Activated T-cell treated with anti-CD3 and anti-CD28 coated beads, Interleukin-2, amount 50 U/mL, for 48 hours (primary cell): Measurements from ENCODE around the gene POLR2B.
A peak's percentile ranks its signal among the peaks of the same experiment; 100 is the strongest.
"Not testable (repeated sequence)": the region's sequence is repeated elsewhere in the genome, so short reads cannot be mapped to it uniquely, and the experiment has no call there.

Source experiments
- DNase-seq, 2 experiments: peaks; one replicate each; pipeline ENCODE4 v3.0.0-alpha.2; 2020

The POLR2B gene

GRCh38 chr4:56990109-56990905 is 11.6 kb downstream of the POLR2B start:
- DNase-seq = no peak

GRCh38 chr4:56995525-56995924 is 16.8 kb downstream of the POLR2B start:
- no peak for DNase-seq

GRCh38 chr4:56999751-57000150 is 21.1 kb downstream of the POLR2B start:
- no peak for DNase-seq

GRCh38 chr4:57013543-57014120 is 34.9 kb downstream of the POLR2B start:
- DNase-seq = no peak

- no peak for DNase-seq
These were observed 40.3 kb downstream of the POLR2B start for GRCh38 chr4:57018980-57019379.

GRCh38 chr4:57020467-57021101 is 41.9 kb downstream of the POLR2B start:
- DNase-seq = no peak

- DNase-seq = no peak
These were observed 44.4 kb downstream of the POLR2B start for GRCh38 chr4:57023104-57023503.

GRCh38 chr4:57034520-57034919 is 55.8 kb downstream of the POLR2B start:
- no peak for DNase-seq

- DNase-seq = peak; percentile 54 to 57
These were observed 59.4 kb downstream of the POLR2B start for GRCh38 chr4:57037982-57038604.

GRCh38 chr4:57039345-57039744 is 60.6 kb downstream of the POLR2B start:
- no peak for DNase-seq

- DNase-seq = no peak
These were observed 61.8 kb downstream of the POLR2B start for GRCh38 chr4:57040510-57040909.

GRCh38 chr4:57041020-57041419 is 62.3 kb downstream of the POLR2B start:
- DNase-seq = no peak

GRCh38 chr4:57042711-57043169 is 64.0 kb downstream of the POLR2B start:
- DNase-seq = no peak

GRCh38 chr4:57043347-57044251 is 64.9 kb downstream of the POLR2B start:
- DNase-seq = no peak

GRCh38 chr4:57044279-57044678 is 65.6 kb downstream of the POLR2B start:
- DNase-seq = no peak

- no peak for DNase-seq
These were observed 66.3 kb downstream of the POLR2B start for GRCh38 chr4:57044996-57045395.

GRCh38 chr4:57047046-57047445 is 68.3 kb downstream of the POLR2B start:
- DNase-seq = not testable (repeated sequence)

- no peak for DNase-seq
These were observed 70.1 kb downstream of the POLR2B start for GRCh38 chr4:57048590-57049304.

GRCh38 chr4:57051095-57051494 is 72.4 kb downstream of the POLR2B start:
- DNase-seq = no peak

GRCh38 chr4:57051524-57051923 is 72.8 kb downstream of the POLR2B start:
- no peak for DNase-seq

- no peak for DNase-seq
These were observed 74.8 kb downstream of the POLR2B start for GRCh38 chr4:57053508-57053907.

GRCh38 chr4:57055886-57056285 is 77.2 kb downstream of the POLR2B start:
- no peak for DNase-seq
